HepG2 (cell line): ENCODE measurements around the gene SLC25A38. TPM values are rescaled to one million over a fixed set of nuclear protein-coding genes. Genes with fewer than 3 reads are reported as not detected.

Source experiments
- AGO2 ChIP-seq: fragments of 200-400 bp; formaldehyde crosslinking; optimal IDR thresholded peaks from 2 replicates; pipeline ENCODE3; 2017; ENCODE audit warnings: mild to moderate bottlenecking, low read depth, low read length, moderate library complexity
- ATAD3A ChIP-seq: sonication (generic); formaldehyde crosslinking; IDR thresholded peaks from 2 replicates; pipeline ENCODE4 v1.4.0; 2020; ENCODE audit warnings: missing genetic modification reagents
- ATM ChIP-seq: fragments of 450-650 bp; IDR thresholded peaks from 2 replicates; pipeline ENCODE4 v1.7.1; 2017; ENCODE audit warnings: mild to moderate bottlenecking, borderline replicate concordance
- BRF2 ChIP-seq: sonication (generic); formaldehyde crosslinking; IDR thresholded peaks from 2 replicates; pipeline ENCODE4 v1.8.1; 2022; ENCODE audit warnings: mild to moderate bottlenecking, missing genetic modification reagents
- GRHL1 ChIP-seq: sonication (generic); formaldehyde crosslinking; conservative IDR thresholded peaks from 2 replicates; pipeline ENCODE4 v1.8.0; 2022; ENCODE audit warnings: missing genetic modification reagents
- HHEX ChIP-seq: IDR thresholded peaks from 2 replicates; pipeline ENCODE4 v1.6.1; 2016; ENCODE audit warnings: control low read depth
- HMGXB3 ChIP-seq: sonication (generic); formaldehyde crosslinking; IDR thresholded peaks from 2 replicates; pipeline ENCODE4 v1.4.0; 2020; ENCODE audit warnings: missing genetic modification reagents, borderline replicate concordance
- MBNL3 ChIP-seq: fragments of 250-450 bp; sonication (Bioruptor Pico); conservative IDR thresholded peaks from 2 replicates; pipeline ENCODE4 v1.8.0; 2022; ENCODE audit warnings: mild to moderate bottlenecking, inconsistent platforms
- NFE2L1 ChIP-seq: sonication (generic); formaldehyde crosslinking; IDR thresholded peaks from 2 replicates; pipeline ENCODE4 v1.4.0; 2020; ENCODE audit warnings: missing genetic modification reagents, mild to moderate bottlenecking, borderline replicate concordance
- PATZ1 ChIP-seq: sonication (generic); formaldehyde crosslinking; IDR thresholded peaks from 2 replicates; pipeline ENCODE4 v1.4.0; 2020; ENCODE audit warnings: missing genetic modification reagents
- PRPF4 ChIP-seq: fragments of 200-400 bp; formaldehyde crosslinking; IDR thresholded peaks from 2 replicates; pipeline ENCODE4 v1.6.1; 2016; ENCODE audit warnings: low read length, low read depth; ENCODE audit not compliant: poor library complexity, severe bottlenecking
- XRCC5 ChIP-seq: fragments of 200-400 bp; formaldehyde crosslinking; optimal IDR thresholded peaks from 2 replicates; pipeline ENCODE3; 2017; ENCODE audit warnings: mild to moderate bottlenecking, low read length
- ZNF513 ChIP-seq: sonication (generic); formaldehyde crosslinking; conservative IDR thresholded peaks from 2 replicates; pipeline ENCODE4 v1.5.0; 2020; ENCODE audit warnings: missing genetic modification reagents
- ZNF530 ChIP-seq: sonication (generic); formaldehyde crosslinking; IDR thresholded peaks from 2 replicates; pipeline ENCODE4 v1.5.0; 2020; ENCODE audit warnings: low read depth, mild to moderate bottlenecking, missing genetic modification reagents
- ZNF597 ChIP-seq: sonication (generic); formaldehyde crosslinking; IDR thresholded peaks from 2 replicates; pipeline ENCODE4 v1.5.0; 2020; ENCODE audit warnings: missing genetic modification reagents
- ZSCAN25 ChIP-seq: sonication (generic); formaldehyde crosslinking; IDR thresholded peaks from 2 replicates; pipeline ENCODE4 v1.8.0; 2022; ENCODE audit warnings: mild to moderate bottlenecking, missing genetic modification reagents
- polyA plus RNA-seq, 8 experiments: library from polyadenylated mRNA; depleted of rRNA in 3 of 8; stranded (reverse) in 7 of 8; unstranded in 1 of 8; fragments of >200 nt; fragmentation: Illumina TruSeq in 4 of 8; extraction: Trizol in 4 of 8; gene quantifications; 2 replicates each; pipeline versions ENCODE4 v1.2.1 to v1.2.3, GENCODE V29; 2011 to 2016; ENCODE audit warnings: low read depth in 4 of 8, missing spikeins in 1 of 8, mixed read lengths in 1 of 8; ENCODE audit not compliant: insufficient read depth in 1 of 8
- total RNA-seq, 5 experiments: library from RNA; depleted of rRNA; stranded (reverse); fragments of >200 nt; fragmentation: Illumina TruSeq; extraction: Trizol; gene quantifications; 2 replicates each; pipeline ENCODE4 v1.2.3, GENCODE V29; 2016; ENCODE audit warnings: low read depth in 1 of 5

SLC25A38 gene
- total and polyA plus RNA-seq, 2 of the 13 experiments (the other 11 are each of a cell fraction or from before 2014, with no cell fraction given): 32.5 to 35.4 TPM

GRCh38 chr3:39406368-39407258 lies 23.4 kb downstream of the SLC25A38 start, which contains the start of gene RPSA (continued):
- TF ChIP-seq HMGXB3: 0 out of 2 replicates have a peak, but pooled peaks have one; percentile 66
- no peak for TF ChIP-seq NFE2L1 (CRISPR knock-in tag)
- no peak for TF ChIP-seq ZNF597
- TF ChIP-seq ZNF530: no peak
- no peak for TF ChIP-seq ATM
- no peak for TF ChIP-seq PRPF4
- no peak for TF ChIP-seq HHEX
- no peak for TF ChIP-seq GRHL1 (CRISPR knock-in tag)
- peak; percentile 96 for TF ChIP-seq AGO2
- 0 out of 2 replicates have a peak, but pooled peaks have one; percentile 22 for TF ChIP-seq ZSCAN25 (CRISPR knock-in tag)
- peak; percentile 40 for TF ChIP-seq XRCC5
- no peak for TF ChIP-seq ATAD3A (CRISPR knock-in tag)
- TF ChIP-seq ZNF513 (CRISPR knock-in tag): no peak
- TF ChIP-seq PATZ1 (CRISPR knock-in tag): peak; percentile 8; the same call in 1 of the 2 replicates
- no peak for TF ChIP-seq MBNL3 (CRISPR knock-in tag)
- peak; percentile 89 for TF ChIP-seq BRF2 (CRISPR knock-in tag)
